NB4 (cell line): ENCODE data around the gene IL31.

Experiments used
- CTCF ChIP-seq: IDR thresholded peaks from one replicate; pipeline ENCODE4 v1.5.1; 2012; ENCODE audit warnings: low read depth, low read length
- POLR2A ChIP-seq: IDR thresholded peaks from 2 replicates; pipeline ENCODE4 v1.6.1; 2011; ENCODE audit warnings: mild to moderate bottlenecking; ENCODE audit not compliant: insufficient read length; ENCODE audit errors: extremely low read depth

DNA sequence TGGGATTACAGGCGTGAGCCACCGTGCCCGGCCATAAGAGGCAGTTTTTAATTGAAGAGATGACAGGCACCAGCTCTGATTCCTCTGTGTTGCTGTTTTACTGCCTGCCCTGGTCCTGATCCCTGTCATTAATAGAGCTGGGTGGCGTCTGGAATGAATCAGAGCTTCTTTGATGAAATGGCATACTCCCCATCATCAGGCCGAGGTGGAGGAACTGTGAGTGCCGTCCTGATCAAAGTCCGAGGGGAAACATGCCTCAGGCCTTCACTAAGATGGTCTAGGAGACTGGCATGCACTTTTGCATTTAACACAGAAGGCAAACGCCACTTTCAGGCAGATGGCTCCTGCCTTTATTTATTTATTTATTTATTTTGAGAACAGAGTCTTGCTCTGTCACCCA is 34.1 kb downstream of the IL31 start:
- TF ChIP-seq CTCF, result no peak
- TF ChIP-seq POLR2A, result no peak
